Measurements from ENCODE around the gene APLF.

- TF ChIP-seq ELF4 (IDR thresholded peaks at IDR 0.05) = no peak
- TF ChIP-seq HDGF (IDR thresholded peaks at IDR 0.05; ENCODE audit: borderline replicate concordance) = no peak
- no peak for TF ChIP-seq ZNF384 (IDR thresholded peaks at IDR 0.05)
- TF ChIP-seq SP1 (IDR thresholded peaks at IDR 0.05) = no peak
- TF ChIP-seq FOXK2 (IDR thresholded peaks at IDR 0.05) = no peak
- TF ChIP-seq NFRKB (IDR thresholded peaks at IDR 0.05) = no peak
- TF ChIP-seq FOXA1 (IDR thresholded peaks at IDR 0.05) = no peak
- no peak for TF ChIP-seq FOXM1 (IDR thresholded peaks at IDR 0.05; ENCODE audit: borderline replicate concordance)
- TF ChIP-seq, protein P1, sequence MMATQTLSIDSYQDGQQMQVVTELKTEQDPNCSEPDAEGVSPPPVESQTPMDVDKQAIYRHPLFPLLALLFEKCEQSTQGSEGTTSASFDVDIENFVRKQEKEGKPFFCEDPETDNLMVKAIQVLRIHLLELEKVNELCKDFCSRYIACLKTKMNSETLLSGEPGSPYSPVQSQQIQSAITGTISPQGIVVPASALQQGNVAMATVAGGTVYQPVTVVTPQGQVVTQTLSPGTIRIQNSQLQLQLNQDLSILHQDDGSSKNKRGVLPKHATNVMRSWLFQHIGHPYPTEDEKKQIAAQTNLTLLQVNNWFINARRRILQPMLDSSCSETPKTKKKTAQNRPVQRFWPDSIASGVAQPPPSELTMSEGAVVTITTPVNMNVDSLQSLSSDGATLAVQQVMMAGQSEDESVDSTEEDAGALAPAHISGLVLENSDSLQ (IDR thresholded peaks at IDR 0.05) = no peak
- TF ChIP-seq BHLHE40 (IDR thresholded peaks at IDR 0.05; ENCODE audit: borderline replicate concordance) = no peak
- TF ChIP-seq TARDBP (IDR thresholded peaks at IDR 0.05) = no peak
- no peak for TF ChIP-seq SUZ12 (IDR thresholded peaks at IDR 0.05)
- TF ChIP-seq ARNT (IDR thresholded peaks at IDR 0.05) = no peak
Observed at GRCh38 chr2:68426848-68427579, 40.4 kb upstream of the APLF start.
